Stimulated activated CD4-positive, alpha-beta T cell treated with anti-CD3 and anti-CD28 coated beads, Interleukin-4, amount 100 ng/mL, for 24 hours (primary cell): ENCODE data around the gene MTRF1.
"Not testable (repeated sequence)": the region's sequence is repeated elsewhere in the genome, so short reads cannot be mapped to it uniquely, and the experiment has no call there.

ENCODE experiments used
- DNase-seq: peaks from one replicate; pipeline ENCODE4 v3.0.0-alpha.2; 2020

MTRF1 gene

GRCh38 chr13:41263261-41263971 is at the start of gene MTRF1:
Gene MTRF1 (minus strand): TSS chr13:41263576. CDS start chr13:41260907, 2,669 bp downstream.
- DNase-seq: peak; percentile 84

DNA sequence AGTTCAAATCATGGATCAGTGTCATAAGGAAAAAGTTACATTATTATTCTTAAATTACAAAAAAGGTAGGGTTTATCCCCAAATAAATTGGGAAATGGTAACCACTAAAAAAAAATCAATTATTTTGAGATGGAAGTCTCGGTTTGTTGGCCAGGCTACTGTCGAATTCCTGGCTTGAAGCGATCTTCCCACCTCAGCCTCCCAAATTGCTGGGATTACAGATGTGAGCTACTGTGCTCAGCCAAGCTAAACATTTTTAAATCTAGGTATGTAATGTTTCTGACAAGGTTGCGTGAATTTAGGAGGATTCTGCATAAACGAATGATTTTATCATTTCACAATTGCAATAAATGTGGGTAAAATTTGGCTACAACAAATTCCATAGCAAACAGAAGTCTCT is 49.7 kb upstream of the MTRF1 start:
- DNase-seq: no peak

GRCh38 chr13:41312176-41312500 is 48.8 kb upstream of the MTRF1 start:
- no peak for DNase-seq

GRCh38 chr13:41311406-41312175 is 48.2 kb upstream of the MTRF1 start:
- DNase-seq: peak; percentile 54

DNA sequence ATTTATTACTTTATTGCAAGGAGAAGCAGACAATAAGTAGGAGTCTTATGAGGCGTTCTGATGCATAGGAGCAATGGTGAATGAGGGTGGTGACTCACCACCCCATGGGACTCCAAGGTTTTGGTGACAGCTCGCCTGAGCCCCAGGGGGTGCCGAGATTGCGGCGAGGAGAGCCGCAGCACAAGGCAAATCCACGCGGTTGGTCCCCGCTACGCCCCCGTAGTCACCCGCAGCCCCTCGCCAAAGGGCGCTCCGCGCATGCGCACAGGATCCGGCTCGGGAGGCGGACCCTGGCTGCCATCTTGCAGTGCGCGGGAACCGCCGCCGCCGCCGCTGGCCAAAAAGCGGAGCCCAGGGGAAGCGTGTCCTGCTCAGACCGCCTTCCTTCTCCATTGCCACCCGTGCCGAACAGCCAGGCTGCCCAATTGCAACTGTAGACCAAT is 47.6 kb upstream of the MTRF1 start, which contains the start of gene NAA16:
TSS of gene NAA16 (plus strand) at position 305 of the 443 bp plus-strand sequence. CDS start 262 bp downstream, outside the sequence.
- DNase-seq: peak; percentile 96

DNA sequence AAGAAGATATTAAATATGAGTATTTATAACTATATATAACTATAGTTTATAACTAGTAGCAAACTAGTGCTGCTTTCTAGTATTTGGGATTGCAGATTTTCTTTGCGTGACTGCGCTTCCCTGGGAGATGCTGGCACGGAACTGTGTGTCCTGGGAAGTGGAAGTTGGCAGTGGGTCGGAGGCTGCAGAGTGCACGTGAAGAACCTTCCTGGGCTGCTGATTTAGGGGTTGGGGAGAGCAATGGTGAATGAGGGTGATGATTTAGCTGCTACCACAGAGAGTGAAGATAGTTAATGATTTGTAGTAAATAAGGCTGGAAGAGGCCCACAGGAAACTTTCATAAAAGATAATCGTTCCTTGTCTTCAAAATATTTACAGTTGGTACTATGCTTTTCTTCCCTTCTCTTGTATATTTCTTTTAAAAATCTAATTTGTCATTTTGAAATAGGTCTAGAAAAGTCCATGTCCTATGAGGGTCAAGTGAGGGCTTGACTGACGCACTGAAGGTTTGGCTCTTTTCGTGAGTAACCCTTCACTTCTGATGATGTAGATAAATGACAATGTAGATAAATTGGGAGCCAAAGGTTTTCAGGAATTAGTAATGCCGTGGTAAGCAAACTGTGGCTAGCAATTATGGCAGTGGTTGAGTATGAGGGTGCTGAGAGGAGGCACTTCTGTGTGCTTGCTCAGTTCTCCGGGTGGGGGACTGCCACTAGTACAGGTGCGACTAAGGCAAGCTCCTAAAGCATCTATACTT is 44.7 kb upstream of the MTRF1 start:
- no peak for DNase-seq

- DNase-seq: no peak
Observed at GRCh38 chr13:41306271-41307145, 43.1 kb upstream of the MTRF1 start.

- no peak for DNase-seq
Observed at GRCh38 chr13:41304551-41304950, 41.2 kb upstream of the MTRF1 start.

- no peak for DNase-seq
Observed at GRCh38 chr13:41302743-41303142, 39.4 kb upstream of the MTRF1 start.

GRCh38 chr13:41299316-41300094 is 36.1 kb upstream of the MTRF1 start:
- DNase-seq: no peak

DNA sequence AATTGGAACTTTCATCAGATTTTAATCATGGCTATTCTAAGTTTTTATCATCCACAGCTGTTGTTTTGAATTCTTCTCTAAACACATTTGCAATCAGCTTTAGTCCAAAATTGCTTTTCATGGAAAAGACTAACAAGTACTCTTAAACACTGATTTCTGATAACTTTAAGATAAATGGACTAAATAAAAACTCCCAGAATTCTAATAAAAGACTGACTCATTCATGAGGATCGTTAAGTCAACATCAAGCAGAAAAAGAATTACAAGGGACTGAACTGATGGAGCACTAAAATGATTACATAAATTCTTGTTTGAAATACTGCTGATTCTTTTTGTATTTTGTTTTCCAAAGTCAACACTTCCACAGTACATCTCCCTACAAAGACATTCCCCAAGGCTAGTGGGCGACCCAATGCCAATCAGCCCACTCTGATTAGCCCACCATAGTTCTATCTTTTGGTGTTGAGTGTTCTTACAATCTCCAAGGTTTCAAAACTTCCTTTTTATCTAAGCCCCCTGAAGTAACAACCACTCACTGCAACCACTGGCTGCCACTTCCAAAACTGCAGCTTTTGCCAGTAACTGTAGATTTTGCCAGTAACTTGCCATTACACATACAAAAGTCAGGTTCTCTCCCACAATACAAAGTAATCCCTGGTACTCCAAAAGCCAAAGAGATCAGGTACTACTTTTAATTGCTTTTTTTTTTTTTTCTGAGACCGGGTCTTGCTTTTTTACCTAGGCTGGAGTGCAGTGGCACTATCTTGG is 33.7 kb upstream of the MTRF1 start:
- no peak for DNase-seq

GRCh38 chr13:41295973-41296372 is 32.6 kb upstream of the MTRF1 start:
- DNase-seq: no peak

DNA sequence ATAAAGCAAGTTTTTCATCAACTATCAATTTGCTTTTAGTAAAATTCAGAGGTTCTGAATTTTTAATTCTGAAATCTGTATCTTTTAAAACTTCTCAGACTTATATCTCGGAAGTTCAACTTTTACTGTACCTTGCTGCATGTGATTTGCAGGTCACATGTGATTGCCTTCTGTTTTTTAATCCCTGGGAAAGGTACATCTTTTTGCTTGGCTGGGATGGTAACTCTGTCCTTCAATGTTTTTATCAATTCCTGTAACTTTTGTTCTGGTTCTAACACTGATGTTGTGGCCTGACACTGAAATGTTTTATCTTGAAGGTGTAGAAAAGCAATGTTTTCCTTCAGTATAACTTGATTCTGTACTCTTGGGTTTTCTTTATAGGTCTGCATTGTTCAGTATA is 31.5 kb upstream of the MTRF1 start:
- DNase-seq: no peak

DNA sequence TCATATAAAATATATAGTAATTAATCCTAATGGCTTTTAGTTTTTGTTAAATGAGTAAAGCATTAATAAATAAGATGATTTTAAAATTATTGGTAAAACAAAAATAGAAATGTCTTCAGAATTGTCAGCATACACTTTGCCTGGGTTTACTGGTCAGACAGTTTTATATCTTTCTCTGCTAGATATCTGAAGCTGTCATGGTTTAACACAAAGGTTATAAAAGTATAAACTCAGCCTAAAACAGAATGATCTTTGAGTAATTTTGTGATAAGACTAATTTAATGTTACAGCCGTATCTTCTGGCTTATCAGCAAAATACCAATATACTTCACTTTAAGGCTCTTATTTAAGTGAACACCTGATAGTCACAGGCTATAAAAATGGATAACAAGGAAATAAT is 29.9 kb upstream of the MTRF1 start:
- DNase-seq: no peak

GRCh38 chr13:41291246-41291645 is 27.9 kb upstream of the MTRF1 start:
- no peak for DNase-seq

GRCh38 chr13:41289463-41289881 is 26.1 kb upstream of the MTRF1 start:
- no peak for DNase-seq

GRCh38 chr13:41286370-41286769 is 23.0 kb upstream of the MTRF1 start:
- no peak for DNase-seq

DNA sequence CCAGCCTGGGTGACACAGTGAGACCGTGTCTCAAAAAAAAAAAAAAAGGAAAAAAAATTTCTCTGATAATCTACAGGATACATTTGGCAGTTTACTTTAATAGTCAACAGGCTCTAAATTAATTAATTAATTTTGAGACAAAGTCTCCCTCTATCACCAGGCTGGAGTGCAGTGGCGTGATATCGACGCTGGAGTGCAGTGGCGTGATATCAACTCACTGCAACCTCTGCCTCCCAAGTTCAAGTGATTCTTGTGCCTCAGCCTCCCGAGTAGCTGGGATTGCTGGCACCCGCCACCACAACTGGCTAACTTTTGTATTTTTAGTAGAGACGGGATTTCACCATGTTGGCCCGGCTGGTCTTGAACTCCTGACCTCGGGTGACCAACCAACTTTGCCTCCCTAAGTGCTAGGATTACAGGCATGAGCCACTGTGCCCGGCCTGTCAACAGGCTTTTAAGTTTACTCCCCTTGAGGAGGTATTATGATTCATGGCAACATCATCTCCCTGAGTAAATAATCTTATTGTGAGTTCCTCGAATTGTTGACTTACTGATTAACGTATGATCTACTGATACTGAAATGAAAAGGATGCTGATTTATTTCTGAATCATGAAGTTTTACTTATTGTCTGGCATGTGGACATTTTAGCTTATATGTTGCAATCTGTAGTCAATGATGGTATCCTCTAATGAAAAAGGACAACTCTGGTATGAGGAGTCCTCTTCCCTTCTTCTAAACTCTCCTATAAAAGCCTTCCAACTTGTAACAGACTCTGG is 21.3 kb upstream of the MTRF1 start:
- DNase-seq: no peak

DNA sequence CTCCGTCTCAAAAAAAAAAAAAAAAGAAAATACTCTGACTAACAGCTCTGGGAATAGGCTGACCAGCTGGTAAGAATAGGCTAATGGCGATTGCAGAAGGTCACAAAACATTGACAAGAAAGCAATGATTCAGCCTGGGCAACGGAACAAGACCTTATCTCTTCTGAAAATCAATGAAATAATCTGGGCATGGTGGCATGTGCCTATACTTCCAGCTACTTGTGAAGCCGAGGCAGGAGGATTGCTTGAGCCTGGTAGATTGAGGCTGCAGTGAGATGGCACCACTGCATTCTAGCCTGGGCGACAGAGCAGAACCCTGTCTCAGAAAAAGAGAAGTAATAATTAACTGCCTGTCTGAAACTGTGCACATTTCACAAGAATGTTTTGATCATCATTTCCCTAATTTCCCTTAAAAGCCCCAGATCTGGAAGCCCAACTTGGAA is 18.8 kb upstream of the MTRF1 start:
- DNase-seq: no peak

- not testable (repeated sequence) for DNase-seq
Observed at GRCh38 chr13:41279156-41279555, 15.8 kb upstream of the MTRF1 start.
